HG03175 (cell line): Measurements from ENCODE around the gene ABCC5.

Source experiments
- ATAC-seq: cut with Tn5 transposase; IDR thresholded peaks from one replicate; pipeline ENCODE4 v1.9.1; 2021; ENCODE audit warnings: mild to moderate bottlenecking, moderate library complexity; ENCODE audit not compliant: unreplicated experiment

The ABCC5 gene

DNA sequence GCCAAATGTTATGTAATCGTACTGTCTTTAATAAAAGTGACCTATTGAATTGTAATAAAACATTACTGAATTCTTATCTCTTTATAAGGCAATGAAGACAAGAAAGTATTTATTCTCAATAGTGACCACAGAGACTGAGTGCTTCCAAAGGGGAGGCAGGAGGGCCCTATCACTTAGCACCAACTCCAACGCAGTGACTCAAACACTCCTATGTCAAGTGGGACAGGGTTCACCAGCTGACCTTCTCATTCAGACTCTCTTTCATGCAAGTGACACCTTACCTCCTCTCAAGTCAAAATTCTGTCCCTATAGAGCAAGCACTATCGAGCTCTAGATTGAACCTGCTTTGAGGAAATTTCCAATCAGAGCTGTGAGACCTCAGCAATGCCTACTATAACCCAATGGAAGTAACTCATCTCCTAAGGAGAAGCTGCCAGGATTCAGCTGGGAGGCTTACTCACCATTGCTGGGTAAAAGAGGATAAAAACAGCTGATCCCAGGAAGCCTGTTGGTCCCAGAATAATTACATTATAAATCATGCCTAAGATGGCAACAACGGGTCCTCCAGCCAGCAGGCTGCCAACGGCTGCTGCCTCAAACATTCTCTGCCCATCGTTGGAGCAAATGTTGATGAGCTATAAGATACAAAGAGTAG is 35.6 kb downstream of the ABCC5 start:
- no peak for ATAC-seq

DNA sequence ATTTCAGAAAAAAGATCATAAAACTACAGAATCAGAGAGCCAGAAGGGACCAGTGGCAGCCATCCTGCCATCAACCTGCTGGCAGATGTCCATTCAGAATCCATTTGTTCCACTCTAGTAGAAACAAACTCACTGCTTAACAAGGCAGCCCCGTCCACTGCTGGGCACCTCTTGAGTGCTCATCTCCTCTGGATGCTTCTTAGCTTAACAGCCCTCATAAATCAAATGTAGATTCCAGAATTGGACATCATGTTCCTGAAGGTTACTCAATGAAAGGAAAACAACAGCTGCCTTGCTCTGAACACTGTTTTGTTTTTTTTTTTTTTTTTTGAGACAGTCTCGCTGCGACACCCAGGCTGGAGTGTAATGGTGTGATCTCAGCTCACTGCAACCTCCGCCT is 37.3 kb downstream of the ABCC5 start:
- no peak for ATAC-seq

DNA sequence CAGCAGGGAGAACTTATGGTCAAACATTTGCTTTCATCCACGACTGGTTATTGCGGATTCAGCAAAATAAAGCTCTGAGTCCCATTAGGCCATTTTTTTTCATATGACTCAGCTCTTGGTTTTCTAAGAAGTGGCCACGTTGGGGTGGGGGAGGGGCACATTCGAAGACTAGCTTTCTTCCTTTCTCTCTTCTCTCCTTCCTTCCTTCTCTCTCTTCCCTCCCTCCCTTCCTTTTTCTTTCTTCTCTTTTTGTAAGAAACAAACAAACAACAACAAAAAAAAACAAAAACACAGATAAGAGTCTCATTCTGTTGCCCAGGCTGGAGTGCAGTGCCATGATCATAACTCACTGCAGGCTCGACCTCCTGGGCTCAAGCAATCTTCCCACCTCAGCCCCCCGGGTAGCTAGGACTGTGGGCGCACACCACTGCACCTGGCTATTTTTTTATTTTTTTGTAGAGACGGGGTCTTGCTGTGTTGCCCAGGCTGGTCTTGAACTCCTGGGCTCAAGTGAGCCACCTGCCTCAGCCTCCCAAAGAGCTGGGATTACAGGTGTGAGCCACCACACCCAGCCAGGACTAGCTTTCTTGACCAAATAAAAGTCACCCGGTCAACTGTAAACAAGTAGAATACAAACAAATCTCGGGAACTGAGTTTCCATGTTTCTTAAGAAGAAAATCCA is 41.6 kb downstream of the ABCC5 start:
- no peak for ATAC-seq

DNA sequence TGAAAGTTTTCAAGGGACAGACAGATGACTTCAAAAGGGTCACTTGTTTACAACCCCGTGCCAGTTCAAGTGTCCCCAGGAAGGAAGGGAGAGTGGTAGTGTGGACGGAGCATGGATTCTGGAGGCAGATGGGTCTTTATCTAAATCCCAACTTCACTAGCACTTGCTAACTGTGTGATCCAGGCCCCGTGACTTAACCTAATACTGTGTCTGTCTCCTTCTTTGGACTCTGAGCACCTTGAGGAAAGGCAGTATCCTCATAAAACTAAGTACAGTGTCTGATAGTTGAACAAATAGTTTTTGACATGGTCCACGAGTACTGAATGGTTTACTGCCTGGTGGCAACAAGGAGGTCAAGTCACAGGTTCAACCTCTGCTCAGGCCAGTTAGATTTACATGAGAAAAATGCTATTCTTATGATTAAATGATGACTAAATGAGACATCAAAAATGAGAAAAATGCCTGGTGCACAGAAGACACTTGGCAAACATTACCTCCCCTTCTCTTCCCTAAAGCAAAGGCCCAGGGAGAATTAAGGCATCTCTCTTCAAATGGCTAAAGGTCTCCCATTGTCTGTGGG is 48.9 kb downstream of the ABCC5 start:
- no peak for ATAC-seq

DNA sequence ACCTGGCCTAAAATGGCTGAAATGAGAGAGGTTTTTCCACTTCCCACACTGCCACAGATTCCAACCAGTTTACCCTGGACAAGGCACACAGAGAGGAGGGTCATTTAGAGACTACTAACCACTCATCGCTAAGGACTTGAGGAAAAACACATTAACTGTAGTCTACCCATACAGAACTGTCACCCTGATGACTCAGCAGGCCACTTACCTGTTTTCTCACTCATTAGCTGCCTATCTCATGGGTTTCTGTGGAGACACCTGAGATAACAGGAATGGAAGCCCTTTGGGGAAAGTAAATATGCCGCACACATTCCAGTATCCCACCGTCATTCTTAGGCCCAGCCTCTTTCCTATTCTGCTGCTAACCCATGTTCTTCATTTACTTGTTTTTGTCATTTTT is 50.0 kb downstream of the ABCC5 start:
- no peak for ATAC-seq

DNA sequence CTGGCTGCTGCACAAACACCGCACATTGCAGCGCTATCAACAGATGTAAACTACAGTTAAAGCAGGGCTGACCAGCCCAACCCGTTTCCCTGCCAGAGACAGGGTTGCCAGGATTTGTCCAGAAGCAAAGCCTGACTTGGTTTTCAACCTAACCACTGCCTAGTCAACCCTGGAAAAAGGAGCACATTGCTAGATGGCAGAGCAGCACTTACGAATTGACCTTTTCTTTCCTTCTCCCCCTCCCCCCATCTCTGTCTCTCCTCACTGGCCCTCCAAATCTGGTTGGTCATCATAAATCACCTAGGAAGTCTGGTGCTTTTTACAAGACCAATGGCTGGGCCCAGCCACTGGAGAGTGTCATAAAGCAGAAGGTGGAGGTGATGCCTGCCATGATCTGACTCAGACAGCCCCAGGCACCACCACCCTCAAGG is 51.3 kb downstream of the ABCC5 start:
- ATAC-seq = no peak

DNA sequence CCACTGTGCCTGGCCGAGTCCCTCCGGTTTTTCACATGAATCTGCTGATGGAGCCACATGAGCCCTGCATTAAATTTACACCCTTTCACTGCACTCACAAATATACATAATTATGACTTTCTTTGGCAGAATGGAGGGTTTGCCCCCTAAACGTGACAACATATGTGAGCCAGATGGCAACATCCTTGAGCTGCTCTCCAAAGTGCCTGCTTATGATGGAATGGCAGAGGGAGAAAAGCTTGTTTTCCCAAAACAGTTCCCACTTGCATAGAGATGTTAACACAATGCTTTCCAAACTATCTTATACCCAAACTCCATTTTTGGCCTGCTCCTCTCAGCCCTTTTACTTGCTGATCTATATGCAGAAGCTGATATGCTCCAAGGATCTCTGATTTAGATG is 54.9 kb downstream of the ABCC5 start:
- no peak for ATAC-seq

DNA sequence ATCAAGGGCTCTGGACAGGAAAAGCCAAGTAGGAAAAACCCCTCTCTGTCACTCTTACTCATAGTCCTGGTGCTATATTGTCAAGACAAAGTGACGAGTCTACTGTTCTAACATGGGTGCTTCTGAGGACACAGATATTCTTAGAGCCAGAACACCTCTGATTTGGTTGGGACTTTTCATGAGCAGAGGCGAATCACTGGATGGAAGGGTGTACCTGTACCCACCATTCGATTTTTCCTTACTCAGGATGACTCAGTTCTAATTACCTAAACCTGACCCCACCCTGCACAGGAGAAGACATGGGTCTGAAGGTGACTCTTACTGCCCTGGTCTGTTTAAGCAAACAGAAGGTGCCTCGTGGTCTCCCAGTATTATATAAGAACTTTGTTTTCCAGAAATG is 58.5 kb downstream of the ABCC5 start:
- ATAC-seq = no peak

DNA sequence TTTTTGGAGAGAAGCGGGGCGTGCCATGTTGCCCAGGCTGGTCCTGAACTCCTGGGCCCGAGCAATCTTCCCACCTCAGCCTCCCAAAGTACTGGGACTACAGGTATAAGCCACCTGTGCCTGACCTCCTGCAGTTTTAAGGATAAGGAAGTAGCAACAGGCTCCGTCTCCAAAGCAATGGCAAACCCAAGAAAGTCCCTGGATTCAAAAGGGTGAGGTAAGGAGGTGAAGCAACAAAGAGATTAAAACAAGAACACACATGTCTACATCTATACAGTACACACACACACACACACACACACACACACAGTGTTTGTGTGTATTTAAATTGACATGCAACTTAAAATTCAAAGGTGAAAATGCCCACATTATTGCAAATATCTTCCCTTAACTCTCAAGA is 58.9 kb downstream of the ABCC5 start:
- ATAC-seq = no peak

DNA sequence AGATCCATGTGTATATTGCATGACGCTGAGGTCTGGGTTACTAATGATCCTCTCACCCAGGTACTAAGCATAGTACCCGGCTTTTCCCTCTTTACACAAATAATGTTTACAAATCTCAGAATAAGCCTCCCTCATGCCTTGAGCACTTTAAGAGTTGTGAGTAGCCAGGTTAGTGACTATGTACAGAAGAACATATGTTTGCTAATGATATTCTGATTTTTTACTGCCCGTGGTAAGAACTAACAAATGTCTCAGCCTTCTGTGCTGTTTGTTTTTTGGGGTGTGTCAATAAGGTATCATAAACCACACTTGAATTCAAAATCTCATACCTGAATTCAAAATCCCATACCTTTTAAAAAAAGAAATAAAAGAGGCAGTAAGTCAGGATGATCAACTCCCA is 59.5 kb downstream of the ABCC5 start:
- no peak for ATAC-seq

DNA sequence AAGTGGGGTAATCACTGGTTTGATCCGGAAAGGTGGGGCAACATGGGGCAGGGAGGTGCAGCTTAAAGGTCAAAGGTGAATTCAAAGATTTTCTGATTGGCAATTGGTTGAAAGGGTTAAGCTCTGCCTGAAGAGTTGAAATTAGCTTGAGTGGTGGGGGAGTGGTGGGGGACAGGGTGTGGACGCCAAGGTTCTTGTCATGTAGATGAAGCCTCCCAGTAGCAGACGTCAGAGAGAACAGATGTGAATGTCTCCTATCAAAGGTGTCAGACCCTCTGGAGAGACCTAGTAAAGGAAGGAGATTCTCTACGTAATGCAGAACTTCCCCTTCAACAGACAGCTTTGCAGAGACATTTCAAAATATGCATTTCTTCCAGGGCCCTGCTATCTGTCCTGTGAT is 62.8 kb downstream of the ABCC5 start:
- ATAC-seq = no peak

DNA sequence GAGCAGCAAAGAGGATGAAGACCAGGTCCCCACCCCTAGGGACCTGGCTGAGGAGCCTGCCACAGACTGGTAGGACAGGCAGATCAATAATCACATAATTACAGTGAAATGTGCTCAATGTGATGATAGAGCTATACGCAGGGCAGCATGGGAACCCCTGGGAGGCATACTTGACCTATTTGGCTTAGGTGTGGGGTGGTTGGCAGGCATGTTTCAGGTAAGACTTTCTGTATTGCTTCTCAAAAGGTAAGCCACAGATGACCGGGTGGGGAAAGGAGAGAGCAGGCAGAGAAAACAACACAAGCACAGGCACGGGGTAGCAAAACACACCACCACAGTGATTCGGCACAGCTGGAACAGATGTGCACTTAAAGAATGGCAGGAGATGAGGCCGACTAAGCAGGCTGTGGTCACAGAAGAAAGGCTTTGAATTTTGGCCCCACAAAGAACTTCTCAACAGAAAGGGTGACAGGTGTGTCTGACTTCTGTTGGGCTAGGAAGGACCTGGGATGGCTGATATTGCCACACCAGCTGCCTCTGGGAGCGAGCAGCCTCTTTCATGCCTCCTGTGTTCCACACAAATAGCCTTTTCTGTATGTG is 64.1 kb downstream of the ABCC5 start:
- ATAC-seq = no peak

DNA sequence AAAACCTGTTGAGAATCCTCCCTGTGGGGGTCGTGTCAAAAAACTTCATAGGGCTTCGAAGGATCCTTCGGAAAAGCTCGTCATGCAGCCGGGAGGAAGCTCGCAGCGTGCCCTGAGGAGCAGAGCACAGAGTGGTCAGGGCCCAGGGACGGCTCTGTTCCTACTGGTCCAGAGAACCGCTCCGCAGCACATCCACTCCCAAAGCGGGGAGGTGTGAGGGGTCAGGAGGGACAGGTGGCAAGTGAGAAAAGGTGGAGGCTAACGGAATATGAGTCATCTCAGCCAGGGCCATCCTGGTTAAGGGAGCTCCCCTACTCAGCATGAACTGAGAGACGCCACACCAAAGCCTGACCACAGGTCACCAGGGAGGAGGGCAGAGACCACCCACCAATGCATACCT is 66.2 kb downstream of the ABCC5 start:
- ATAC-seq = no peak

DNA sequence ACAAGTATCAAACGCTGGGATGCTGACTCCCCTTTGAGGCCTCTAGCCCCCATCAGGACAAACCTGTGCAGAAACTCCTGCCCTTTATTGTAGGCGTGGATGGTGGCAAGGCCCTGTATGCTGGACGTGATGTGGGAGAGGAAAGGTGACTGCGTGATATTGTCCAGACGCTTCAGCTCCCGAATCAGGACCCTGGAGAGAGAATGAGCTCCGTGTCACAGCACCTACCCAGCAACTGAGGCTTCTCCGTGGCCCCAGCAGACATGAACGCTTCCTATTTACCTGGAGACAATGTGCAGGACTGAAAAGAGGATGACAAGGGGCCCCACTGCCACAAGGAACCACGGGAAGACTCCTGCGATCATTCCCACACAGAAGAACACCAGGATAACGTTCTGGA is 68.0 kb downstream of the ABCC5 start:
- ATAC-seq = no peak

DNA sequence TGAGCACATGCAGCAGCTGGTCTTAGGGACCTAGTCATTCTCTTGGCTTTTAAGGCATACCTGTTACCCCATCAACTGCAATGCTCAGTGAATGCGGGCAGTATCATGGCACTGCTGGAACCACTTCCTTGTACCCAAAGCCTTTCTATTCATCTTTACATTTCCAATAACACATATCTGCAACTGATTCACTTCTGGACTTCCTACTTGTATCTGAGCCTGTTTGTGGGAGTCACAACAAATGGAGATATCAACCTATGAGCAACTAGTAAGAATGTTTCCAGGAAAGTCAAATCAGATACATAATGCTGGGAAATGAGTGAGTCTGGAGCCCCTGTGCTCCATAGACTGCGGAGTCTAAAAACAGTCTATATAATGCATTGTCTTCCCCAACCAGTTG is 71.6 kb downstream of the ABCC5 start:
- no peak for ATAC-seq

DNA sequence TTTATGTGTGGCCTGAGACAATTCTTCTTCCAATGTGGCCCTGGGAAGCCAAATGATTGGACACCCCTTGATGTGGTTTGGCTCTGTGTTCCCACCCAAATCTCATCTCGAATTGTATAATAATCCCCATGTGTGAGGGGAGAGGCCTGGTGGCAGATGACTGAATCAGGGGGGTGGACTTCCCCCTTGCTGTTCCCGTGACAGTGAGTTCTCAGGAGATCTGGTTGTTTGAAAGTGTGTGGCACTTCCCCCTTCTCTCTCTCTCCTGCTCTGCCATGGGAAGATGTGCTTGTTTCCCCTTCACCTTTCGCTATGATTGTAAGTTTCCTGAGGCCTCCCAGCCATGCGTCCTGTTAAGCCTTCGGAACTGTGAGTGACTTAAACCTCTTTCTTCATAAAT is 72.9 kb downstream of the ABCC5 start:
- no peak for ATAC-seq

DNA sequence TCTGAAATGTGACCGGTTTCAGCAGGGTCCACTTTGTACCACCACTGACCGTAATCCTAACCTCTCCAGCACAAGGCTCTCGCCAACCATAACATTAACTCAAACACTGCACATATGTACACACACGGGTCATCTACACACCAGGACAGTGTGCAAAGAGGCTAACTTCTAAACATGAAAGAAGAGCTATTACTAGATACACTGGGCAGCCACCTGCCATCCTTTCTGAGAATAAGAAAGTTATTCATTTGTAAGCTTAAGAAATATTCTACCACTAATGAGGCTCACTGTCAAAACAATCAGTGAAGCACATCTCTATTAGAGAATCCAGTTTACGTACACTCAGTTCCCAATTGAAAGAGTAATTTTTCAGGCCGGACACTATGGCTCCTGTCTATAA is 73.9 kb downstream of the ABCC5 start:
- no peak for ATAC-seq

DNA sequence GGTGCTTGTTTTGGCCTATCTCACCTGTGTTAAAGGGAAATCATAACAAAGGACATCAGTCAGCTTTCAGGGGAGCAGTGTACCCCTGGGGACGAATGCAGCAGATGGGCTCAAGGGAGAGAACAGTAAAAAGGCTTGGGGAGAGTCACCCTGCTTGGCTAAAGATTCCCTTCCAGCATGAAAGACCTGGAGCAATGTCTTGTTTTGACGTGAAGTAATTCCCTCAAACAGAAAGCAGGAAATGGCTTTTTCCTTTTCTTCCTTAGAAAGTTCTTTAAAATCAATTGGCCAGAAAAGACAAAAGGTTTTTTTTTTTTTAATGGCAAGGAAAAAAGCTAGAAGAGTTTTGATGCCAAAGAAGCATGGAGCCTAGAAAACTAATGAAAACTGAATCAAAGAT is 76.5 kb downstream of the ABCC5 start:
- ATAC-seq = no peak

DNA sequence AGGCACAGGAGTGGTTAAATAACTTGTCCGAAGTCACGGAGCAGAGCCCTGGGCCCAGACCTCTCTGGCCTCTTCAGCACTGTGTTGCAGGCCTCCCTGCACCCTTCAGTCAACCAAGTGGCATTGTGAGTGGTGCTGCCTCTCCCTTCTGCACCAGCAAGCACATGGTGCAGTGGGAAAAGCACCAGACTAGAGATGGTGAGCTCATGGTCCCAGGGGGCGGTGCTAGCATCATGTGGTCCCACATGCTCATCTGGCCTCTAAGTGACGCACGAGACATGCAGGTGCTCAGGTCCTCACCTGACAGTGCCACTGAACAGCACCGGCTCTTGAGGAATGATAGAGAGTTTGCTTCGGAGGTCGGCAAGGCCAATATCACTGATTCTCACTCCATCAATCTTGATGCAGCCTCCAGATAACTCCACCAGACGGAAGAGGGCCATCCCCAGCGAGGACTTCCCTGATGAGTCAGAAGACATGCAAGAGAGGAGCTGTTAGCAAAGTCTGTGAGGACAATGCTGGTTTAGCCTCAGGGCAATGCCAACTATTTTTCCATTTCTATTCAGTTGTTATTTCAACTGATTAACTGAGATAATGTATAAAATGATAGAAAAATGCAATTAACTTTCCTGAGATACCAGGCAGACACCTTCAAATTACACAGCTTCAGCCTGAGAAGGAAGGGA is 79.9 kb downstream of the ABCC5 start:
- no peak for ATAC-seq

DNA sequence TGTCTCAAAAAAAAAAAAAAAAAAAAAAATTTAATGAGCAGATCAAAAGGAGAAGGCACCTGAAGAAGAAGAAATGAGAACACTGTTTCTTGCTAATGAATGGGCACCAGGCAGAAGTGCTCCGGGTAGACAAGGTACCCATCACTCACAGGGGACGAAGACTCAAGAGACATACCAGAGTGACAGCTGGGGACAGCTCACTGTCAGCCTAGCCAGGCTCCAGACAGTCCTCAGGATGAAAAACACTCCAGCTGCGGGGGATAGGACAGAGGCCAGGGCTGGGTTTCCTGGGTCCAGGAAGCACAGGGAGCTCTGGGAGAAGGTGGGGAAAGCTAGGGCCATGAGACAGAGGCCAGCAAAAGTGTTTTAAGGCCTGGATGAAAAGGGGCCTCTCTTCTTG is 84.5 kb downstream of the ABCC5 start:
- ATAC-seq = no peak

DNA sequence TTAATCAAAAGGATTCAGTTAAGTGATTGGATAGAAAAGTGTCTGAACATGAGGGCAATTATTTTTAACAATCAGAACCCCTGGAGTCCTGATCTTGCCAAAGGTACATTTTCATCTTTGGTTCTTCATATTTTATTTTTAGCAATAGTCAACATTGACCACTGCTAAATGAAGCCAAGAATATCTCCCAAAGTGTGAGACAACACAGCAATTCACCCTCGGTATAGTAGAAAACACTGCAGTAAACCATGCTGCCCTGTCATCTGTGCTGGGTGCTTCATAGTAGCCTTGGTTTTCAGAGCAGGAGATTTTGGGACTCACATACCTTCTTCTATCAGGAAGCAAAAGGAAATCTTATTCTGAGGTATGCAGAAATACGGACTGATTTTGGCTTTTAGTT is 85.8 kb downstream of the ABCC5 start:
- no peak for ATAC-seq

DNA sequence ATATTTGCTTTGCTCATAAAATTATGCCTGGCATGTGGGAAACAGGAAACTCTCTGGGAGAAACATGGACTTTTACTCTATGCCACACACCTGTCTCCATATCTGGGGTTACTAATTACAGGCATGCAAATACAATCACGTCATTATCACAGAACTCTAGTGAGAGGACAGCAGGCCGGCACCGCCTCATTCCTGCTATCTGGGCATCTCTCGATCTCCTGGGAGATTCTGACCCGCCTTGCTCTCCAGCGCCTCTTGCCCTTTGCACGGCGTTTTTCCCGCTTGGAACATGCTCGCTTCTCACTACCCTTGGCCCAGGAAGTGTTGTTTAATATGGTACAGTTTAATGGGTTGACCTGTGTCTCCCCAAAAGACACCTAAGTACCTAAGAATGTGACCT is 87.6 kb downstream of the ABCC5 start:
- ATAC-seq = no peak
